Activated CD8-positive, alpha-beta memory T cell treated with anti-CD3 and anti-CD28 coated beads for 24 hours (primary cell): ENCODE measurements around the gene ACP6.

Experiments
- DNase-seq: peaks from one replicate; pipeline ENCODE4 v3.0.0-alpha.2; 2020

ACP6 gene

DNA sequence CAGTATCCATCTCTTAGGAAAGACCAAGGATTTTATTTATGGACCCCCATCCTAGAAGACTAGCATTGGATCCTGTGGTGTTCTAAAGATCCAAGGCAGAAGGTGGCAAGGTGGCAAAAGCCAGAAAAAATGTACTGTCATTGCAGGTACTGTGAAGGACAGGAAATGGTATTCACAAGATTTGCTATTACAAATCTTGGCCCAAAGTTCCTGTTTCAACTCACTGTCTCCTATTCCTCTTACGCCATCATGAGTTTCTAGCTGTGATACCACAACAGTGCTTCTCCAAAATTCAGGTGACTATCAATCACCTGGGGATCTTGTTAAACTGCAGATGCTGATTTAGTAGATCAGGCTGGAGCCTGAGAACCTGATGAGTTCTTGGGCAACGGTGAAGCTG is 21.4 kb downstream of the ACP6 start:
- no peak for DNase-seq

DNA sequence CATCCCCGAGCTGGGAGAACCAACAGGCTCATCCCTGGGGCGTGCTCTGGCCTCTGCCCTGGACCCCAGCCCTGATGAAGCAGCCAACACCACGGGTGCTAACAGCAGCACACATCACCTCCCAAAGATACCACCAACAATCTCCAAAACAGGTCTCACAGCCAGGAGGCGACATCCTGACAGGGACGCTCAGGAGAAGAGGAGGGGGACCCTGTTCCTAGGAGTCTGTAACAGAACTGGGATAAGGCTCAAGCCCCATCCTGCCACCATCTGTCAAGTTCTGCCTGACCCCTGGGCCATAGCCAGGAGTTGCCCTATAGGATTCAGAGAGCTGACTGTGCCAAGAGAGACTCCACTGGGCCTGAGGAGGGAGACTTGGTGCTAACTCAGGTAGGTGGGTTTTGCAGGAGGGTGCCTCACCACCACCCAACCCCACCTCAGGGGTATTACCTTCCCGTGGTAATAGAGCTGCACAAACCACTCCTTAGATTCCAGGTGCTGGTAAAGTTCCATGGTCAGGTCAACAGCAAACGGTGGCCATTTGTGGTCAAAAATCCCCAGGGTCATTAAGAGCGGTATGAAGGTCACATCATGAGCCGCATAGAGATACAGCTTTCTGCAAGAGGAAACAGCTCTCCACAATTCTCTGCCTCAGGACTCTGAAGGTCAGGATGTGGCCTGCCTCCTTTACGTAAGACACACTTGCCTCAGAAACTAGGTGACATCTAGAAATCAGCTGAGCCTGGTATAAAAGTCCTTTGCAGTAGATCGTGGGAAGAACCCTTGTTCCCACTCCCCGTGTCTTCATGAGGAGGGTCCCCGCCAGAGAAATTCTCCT is 22.3 kb downstream of the ACP6 start:
- DNase-seq, result no peak

DNA sequence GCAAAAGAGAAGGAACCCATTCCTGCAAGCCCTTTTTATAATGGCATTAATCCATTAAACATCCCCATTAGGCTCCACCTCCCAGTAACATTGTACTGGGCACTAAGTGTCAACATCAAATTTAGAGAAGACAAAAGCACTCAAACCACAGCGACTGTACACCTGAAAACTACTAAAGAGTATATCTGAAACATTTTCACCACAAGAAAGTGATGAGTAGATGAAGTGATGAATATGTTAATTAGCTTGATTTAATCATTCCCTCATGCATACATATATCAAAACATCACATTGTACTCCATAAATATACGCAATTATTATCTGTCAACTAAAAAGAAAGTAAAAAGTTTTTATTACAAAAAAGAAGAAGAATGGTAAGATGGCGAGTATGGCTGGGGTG is 26.4 kb downstream of the ACP6 start:
- DNase-seq, result no peak

DNA sequence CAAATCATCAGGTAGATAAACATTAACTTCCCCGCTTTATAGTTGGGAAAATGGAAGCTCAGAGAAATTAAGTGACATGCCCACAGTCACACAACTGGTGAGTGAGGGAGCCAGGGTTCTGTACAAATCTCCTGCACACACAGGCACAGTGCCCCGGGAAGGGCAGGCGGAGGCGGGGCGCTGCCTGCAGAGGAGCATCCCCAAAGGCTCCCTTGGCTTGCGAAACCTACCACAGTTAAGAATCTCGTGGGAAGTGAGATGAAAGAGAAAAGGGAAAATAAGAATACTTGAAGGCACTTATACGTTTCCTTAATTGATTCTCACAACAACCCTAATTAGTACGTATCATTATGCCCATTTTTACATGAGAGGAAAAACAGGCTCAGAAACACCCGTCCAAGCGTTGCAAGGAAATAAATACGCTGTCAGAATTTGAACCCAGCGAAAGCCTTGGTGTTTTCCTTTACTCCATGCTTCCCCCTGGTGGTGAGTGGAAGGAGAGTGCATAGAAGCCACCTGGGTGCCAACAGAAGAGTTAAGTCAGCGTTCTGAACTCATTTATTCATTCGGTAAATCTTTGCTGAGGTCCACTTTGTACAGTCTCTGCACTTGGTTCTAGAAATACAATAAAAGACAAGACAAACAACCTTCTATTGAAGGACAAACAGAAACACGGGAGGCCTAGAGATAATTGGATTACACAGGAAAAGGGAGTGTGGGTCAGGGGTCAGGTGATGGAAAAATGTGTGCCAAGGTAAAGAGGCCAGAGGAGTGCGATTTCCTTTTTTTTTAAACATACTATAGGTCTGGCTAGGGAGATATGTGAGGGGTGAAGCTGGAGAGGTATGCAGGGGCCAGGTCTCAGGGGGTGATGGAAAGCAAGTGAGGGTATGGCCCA is 28.4 kb downstream of the ACP6 start:
- DNase-seq, result peak; percentile 67

DNA sequence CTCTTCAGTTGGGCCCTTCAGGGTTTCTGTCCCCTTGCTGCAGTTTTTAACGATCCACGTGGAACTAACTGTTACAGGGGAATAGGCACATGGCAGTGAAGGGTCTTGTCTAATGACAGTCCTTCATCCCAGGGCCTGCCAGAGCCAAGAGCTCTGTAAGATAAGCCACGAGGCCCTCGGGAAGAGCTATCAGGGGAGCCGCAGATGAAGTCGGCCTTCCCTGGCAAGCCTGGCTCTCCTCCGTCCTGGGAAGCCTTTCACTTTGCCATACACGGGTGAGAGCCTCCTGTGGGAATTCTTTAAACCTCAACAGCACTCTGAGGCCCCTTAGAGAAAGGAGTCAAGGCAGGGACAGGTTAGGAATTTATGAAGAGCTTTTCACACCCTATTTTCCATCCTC is 29.0 kb downstream of the ACP6 start:
- DNase-seq, result no peak

DNA sequence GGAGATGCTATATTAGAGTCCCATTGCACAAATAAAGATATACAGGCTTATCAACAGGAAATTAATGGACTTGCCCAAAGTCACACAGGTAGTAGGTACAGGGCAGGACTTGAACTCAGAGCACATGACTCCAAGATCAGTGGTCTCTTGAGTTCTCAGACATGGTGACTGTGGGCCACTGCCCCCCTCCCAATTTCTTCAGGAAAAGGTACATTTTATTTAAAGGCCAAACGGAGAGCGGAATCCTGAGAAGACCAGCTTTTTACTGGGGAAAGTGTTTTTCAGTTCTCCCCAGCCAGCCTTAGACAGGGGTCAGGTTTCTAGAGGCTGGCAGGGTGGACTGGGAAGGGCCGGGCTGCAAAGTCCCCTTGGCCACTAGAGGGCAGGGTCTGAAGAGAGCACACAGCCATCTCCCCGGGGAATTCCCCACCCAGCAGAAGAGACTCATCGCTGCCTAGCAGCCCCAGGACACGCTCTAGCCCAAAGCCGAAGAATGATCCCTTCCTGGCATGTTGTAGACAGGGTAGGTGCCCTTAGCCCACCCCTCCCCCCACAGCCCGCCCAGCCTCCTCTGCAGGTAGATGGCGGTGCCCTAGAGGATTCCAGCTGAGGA is 29.7 kb downstream of the ACP6 start:
- DNase-seq, result peak; percentile 85

DNA sequence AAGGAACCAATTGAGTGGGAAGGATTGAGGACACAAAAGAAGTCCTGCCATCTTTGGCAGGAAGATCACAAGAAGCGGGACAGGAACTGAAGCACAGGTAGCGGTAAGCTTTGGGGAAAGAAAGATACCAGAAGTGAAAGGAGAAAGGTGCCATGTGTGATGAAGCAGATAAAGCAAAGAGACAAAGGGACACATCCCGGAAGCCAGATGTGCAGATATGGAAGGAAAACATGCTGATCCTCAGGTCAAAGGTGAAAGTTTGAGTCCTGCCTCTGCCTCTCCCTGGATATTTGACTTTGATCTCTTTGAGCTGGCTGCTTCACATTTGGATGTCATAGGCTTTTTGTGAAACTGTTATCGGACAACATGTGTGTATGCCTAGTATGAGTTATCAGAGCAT is 34.0 kb downstream of the ACP6 start:
- no peak for DNase-seq

DNA sequence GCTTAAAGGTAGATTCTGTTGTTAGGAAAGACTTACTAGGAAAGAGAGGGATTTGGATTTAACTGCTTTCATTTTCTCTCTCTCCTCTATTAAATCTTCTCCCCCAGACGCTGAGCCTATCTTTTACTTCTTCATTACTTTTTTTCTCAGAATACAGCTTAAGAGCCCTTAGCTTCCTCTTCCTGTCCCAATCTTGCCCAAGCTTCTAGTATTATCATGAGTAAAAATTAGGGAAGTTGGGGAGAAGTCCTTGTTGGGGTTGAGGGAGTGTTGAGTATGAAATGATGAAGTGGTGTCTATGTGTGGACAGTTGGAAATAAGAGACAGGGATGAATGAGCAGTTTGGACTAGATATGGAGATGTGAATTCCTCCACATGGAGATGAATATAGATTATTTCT is 35.0 kb downstream of the ACP6 start:
- no peak for DNase-seq

DNA sequence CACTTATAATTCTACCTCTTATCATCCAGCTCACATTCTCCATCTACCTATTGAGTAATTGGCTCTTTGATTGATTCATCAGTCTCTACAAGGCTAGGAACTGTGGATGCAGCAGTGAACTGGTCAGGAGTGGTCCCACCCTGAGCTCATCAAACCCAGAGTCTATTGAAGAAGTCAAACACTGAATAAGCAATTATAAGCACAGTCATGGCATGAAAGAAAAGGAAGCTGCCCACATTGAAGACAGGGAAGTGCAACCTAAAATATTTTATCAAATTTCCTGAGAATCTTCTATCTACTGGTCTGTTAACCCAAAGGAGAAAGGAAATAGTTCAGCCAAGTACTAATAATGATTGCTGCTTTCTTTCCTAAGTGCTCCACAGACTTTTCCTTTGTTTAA is 35.7 kb downstream of the ACP6 start:
- DNase-seq, result no peak

DNA sequence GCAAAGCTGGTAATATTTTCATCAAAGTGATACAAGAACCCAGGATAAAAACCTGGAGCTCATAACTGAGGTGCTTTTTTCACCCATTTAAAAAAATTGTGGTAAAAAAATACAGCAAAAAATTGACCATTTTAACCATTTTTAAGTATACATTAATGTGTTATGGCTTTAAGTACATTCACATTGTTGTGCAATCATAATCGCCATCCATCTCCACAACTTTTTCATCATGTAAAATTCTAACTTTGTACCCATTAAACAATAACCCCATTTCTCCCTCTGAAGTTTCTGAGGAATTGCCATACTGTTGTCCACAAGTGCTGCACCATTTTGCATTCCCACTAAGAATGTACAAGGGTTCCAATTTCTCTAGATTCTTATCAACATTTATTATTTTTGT is 36.6 kb downstream of the ACP6 start:
- no peak for DNase-seq

DNA sequence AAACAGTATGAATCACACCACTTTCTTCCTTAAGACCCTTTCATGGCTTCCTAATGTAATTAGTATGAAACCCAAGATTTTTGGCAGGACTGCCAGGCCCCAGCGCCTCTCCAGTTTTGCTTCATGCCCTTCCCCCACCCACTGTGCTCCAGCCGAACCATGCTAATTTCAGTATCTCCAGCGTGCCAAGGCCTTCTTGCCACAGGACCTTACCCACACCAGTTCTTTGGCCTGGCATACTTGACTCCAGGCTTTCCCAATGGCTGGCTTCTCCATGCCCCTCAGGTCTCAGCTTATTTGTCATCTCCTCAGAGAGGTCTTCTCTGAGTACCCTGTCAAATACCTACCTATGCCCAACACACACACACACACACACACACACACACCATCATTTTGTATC is 38.5 kb downstream of the ACP6 start:
- DNase-seq, result no peak

DNA sequence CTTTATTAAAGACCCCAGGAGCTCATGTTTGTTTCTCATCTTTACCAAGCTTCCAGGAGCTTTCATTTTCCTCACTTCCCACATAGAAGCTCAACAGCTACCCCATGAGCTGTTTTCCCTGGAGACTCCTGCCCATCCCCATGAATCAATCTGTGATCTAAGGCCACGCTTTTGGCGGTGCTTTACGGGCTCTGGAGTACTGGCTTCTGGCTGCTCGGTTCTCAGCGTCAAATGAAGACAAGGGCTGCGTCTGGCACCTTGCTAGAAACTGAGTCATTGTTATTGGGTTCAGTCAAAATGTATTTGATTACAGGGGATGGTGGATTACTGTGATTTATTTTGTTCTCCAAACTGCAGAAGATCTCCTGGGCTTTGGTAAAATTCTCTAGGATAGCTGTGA is 39.9 kb downstream of the ACP6 start:
- DNase-seq, result no peak

DNA sequence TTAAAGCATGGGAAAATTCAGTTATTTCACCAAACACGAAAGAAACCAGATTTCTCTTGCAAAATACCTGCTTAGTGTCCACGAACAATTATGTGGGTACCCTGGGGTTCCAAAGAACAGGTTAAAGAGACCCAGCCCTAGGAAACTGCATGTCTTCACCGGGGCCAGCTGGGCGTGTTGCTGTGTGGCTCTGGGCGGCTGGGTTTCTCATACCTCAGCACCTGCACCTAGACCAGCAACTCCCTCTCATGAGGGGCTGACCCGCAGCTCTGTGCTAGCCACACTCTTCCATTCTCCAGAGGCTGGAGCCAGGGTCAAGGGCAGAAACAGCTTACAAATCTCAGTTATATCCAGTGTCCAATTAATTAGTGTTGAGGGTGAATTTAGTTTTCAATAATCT is 40.3 kb downstream of the ACP6 start:
- no peak for DNase-seq

DNA sequence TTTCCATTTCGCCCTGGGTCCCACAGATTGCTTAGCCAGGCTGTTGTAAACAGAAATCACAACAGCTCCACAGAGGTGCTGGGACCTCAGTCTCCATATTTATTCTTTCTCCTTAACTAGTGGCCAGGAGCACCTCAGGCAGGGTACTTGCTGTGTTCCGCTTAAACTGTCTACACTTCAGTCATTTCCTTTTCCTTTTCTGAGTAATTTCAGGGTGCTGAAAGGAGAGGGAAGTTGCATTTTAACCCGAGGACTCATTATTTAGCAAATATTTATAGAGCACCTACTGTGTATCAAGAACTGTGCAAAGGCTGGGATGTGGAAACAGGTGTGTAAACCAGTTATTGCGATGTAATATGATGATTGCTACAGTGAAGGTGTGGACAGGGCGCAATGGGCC is 41.9 kb downstream of the ACP6 start:
- no peak for DNase-seq

DNA sequence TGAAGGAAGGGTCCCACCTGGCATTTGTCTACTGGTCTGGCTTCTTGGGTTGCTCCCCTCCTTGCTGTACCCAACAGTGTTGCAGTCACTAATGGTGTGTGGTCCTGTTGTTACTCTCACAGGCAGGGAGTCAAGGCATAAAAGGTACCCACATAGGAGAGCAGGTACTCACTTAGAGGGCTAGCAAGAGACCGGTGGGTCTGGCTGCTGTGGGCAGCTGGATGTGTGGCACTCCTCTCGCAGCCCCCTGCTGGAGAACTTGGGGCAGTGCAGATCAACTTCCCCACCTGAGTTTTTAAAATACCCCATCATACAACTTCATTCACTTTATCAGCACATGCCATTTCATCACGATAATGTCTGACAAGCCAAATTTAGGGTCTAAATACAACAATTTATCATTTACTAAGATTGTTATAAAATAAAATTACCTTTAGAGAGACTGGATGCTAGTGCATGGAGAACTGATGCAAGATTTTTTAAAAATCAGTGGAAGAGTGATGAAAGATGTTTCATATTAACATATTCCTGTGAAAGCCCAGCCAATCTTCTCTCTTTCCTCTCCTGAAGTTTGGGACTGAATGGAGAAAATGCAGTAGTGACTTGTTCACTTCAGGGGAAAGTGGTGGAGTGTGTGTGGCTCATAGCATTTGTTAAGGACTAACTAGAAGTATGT is 42.8 kb downstream of the ACP6 start:
- DNase-seq, result peak; percentile 77

DNA sequence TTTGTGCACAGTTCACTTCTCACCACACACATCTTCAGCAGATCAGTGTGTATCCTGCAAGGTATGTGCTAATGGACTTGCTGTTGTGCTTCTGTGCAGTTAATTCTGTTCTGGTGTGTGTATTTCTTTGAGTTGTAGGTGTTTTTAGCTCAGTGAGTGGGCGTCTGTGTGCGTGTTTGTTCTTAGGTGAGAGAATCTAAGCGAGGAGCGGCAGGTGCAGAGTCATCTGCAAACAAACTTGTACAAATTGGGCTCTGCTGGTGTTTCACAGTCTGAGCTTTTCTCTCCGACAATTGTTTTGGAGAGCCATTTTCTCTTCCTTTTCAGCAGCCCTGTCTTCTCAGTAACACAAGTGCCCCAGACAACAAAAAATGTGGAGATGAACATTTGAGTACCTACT is 43.6 kb downstream of the ACP6 start:
- DNase-seq, result no peak

DNA sequence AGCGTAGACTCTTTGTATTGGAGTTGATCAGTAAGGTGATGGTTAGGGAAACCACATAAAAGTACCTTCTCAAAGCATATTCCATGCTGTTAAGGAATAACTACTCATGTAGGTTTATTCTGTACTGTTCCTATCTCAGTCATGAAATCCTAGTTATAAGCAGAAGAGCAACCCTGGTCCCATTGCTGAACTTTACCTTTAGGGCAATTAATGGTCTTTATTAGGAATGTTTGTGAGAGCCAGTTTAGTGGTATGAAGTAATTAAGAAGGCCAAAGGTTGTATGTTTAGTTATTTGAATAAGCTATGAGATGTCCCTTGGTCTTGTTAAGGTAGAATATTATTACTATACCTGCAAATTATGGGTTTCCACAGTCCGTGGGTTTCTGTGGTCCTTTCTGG is 44.0 kb downstream of the ACP6 start:
- DNase-seq, result no peak

DNA sequence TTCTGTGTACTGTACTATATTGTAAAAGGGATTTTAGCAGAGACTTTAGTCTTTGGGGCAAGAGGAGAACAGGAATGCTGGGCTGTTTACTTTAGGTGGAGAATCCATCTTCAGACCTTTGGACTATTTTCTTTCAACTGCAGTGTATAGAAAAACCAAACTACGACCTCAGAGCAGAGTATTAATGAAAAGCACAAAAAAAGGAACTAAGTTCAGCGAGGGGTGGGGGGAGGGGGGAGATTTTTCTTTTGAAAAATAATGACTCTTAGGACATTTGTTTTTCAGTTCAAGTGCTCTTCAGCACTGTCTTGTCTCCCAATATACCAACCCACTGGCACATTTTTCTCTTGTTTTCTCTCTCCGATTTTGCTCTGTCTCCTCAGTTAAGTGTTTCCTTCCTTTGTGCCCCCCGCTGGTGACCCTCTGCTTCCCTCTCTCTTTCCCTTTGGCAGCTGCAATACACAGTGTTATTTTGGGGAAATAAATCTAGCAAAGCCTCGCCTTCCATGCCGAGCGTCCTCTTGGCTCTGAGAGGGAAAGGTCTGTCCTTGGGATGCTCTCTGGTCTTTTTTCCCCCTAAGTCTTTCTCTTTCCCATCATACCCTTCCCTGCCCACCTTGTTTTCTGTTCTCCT is 44.8 kb downstream of the ACP6 start:
- no peak for DNase-seq

DNA sequence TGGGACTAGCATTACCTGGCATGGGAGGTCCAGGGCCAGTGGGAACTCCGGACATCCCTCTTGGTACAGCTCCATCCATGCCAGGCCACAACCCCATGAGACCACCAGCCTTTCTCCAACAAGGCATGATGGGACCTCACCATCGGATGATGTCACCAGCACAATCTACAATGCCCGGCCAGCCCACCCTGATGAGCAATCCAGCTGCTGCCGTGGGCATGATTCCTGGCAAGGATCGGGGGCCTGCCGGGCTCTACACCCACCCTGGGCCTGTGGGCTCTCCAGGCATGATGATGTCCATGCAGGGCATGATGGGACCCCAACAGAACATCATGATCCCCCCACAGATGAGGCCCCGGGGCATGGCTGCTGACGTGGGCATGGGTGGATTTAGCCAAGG is 45.8 kb downstream of the ACP6 start:
- no peak for DNase-seq

DNA sequence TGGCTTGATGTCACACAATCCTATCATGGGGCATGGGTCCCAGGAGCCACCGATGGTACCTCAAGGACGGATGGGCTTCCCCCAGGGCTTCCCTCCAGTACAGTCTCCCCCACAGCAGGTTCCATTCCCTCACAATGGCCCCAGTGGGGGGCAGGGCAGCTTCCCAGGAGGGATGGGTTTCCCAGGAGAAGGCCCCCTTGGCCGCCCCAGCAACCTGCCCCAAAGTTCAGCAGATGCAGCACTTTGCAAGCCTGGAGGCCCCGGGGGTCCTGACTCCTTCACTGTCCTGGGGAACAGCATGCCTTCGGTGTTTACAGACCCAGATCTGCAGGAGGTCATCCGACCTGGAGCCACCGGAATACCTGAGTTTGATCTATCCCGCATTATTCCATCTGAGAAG is 46.3 kb downstream of the ACP6 start:
- DNase-seq, result no peak

DNA sequence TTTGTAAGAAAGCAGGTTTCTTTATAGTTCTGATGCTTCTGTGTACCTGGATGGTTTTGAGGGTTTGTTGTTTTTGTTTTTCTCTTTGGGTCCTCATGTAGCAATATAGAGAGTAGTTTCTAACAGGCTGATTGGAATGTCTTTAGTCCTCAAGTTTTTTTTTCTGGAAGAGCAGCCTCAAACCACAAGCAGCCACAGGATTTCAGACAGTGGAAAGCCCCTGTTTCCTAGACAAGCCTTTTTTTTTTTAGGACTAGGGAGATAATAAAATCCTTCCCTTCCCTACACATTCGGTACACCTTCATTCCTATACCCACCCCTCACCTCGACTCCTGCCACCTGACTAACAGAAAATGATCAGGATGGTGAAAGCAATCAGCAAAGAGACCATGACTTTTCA is 47.6 kb downstream of the ACP6 start:
- DNase-seq, result no peak

DNA sequence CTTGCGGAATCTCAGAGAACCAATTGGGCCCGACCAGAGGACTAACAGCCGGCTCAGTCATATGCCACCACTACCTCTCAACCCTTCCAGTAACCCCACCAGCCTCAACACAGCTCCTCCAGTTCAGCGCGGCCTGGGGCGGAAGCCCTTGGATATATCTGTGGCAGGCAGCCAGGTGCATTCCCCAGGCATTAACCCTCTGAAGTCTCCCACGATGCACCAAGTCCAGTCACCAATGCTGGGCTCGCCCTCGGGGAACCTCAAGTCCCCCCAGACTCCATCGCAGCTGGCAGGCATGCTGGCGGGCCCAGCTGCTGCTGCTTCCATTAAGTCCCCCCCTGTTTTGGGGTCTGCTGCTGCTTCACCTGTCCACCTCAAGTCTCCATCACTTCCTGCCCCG is 49.8 kb downstream of the ACP6 start:
- no peak for DNase-seq

DNA sequence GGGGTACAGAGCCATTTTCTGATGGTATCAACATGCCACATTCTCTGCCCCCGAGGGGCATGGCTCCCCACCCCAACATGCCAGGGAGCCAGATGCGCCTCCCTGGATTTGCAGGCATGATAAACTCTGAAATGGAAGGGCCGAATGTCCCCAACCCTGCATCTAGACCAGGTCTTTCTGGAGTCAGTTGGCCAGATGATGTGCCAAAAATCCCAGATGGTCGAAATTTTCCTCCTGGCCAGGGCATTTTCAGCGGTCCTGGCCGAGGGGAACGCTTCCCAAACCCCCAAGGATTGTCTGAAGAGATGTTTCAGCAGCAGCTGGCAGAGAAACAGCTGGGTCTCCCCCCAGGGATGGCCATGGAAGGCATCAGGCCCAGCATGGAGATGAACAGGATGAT is 50.6 kb downstream of the ACP6 start:
- DNase-seq, result no peak
